HFFc6 (cell line): Measurements from ENCODE around the gene KIF1B. TPM values are rescaled to one million over a fixed set of nuclear protein-coding genes. Genes with fewer than 3 reads are reported as not detected.

Source experiments
- DNase-seq: peaks from one replicate; pipeline ENCODE4 v3.0.0-alpha.2; 2018
- H3K27ac Mint-ChIP-seq: 2 replicates; pipeline ENCODE4 v1.8.0; 2020; ENCODE audit warnings: mild to moderate bottlenecking, mixed read lengths
- H3K27me3 Mint-ChIP-seq: 2 replicates; pipeline ENCODE4 v1.8.0; 2021; ENCODE audit warnings: mild to moderate bottlenecking, moderate library complexity, mixed read lengths; ENCODE audit not compliant: insufficient read depth
- H3K36me3 Mint-ChIP-seq: 2 replicates; pipeline ENCODE4 v1.8.0; 2021; ENCODE audit warnings: low read depth, mixed read lengths
- H3K4me1 Mint-ChIP-seq: 2 replicates; pipeline ENCODE4 v1.8.0; 2020; ENCODE audit warnings: low read depth, mixed read lengths
- H3K4me3 Mint-ChIP-seq: 2 replicates; pipeline ENCODE4 v1.8.0; 2020; ENCODE audit warnings: mild to moderate bottlenecking, moderate library complexity, mixed read lengths
- H3K9me3 Mint-ChIP-seq: 2 replicates; pipeline ENCODE4 v1.8.0; 2020; ENCODE audit warnings: mild to moderate bottlenecking, mixed read lengths
- CTCF ChIP-seq: fragments of 200-600 bp; sonication (generic); IDR thresholded peaks from 2 replicates; pipeline ENCODE4 v1.5.0; 2021; ENCODE audit warnings: antibody characterized with exemption, mild to moderate bottlenecking
- total RNA-seq, 6 experiments: library from RNA; stranded (reverse); fragmentation: NEBNext Ultra II Directional; extraction: Animal tissue kit (Norgen Biotek cat#: 25700); gene quantifications; 2 replicates in 1 of 6; 3 replicates in 5 of 6; pipeline ENCODE4 v1.2.3, GENCODE V29; 2021

Gene KIF1B
- total RNA-seq, 6 experiments from 2014 or later = 35.2 to 41.6 (median 39.3) TPM

GRCh38 chr1:10178597-10179405 is 31.6 kb upstream of the KIF1B start:
- Mint-ChIP-seq H3K27me3 (peaks cover 1% of the 10 kb centered on the region; the same call in 1 of the 2 replicates), H3K4me3 (no peak overlapping the region), H3K9me3 (no peaks in the 10 kb centered on the region), H3K36me3 (peaks cover 28% of the 10 kb centered on the region), H3K4me1 (peaks cover 5% of the 10 kb centered on the region; the same call in 1 of the 2 replicates), H3K27ac (no peak overlapping the region)
- TF ChIP-seq CTCF = no peak
- no peak for DNase-seq

DNA sequence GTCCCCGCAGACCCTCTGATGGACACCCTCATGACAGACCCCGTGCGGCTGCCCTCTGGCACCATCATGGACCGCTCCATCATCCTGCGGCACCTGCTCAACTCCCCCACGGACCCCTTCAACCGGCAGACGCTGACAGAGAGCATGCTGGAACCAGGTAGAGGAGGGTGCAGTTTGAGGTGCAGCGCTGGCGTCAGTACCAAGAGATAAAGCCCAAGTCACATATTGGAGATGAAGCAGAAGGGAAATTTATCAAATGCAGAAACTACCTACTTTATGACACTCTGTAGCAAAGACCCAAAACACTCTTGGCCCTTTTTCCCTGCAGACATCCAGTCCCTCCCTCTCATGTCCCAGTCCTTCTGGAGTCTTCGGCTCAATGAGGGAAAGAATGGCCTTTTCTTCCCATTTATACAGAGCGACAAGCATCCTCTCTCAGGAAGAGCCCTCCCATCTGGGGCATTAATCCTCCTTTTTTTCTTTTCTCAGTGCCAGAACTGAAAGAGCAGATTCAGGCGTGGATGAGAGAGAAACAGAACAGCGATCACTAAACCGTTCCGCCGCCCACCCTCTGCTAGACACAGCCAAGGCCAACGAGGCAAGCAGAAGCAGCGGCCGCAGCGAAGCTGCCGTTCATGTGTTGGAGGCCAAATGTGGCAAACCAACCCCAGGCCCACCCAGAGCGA is 30.8 kb upstream of the KIF1B start:
- H3K27ac Mint-ChIP-seq = no peak overlapping the region
- TF ChIP-seq CTCF = no peak
- no peak for DNase-seq
- H3K36me3 Mint-ChIP-seq = peaks cover 31% of the 10 kb centered on the region
- H3K4me3 Mint-ChIP-seq = no peak overlapping the region
- peaks cover 5% of the 10 kb centered on the region; the same call in 1 of the 2 replicates for H3K4me1 Mint-ChIP-seq
- H3K27me3 Mint-ChIP-seq = peaks cover 1% of the 10 kb centered on the region; the same call in 1 of the 2 replicates
- no peaks in the 10 kb centered on the region for H3K9me3 Mint-ChIP-seq

DNA sequence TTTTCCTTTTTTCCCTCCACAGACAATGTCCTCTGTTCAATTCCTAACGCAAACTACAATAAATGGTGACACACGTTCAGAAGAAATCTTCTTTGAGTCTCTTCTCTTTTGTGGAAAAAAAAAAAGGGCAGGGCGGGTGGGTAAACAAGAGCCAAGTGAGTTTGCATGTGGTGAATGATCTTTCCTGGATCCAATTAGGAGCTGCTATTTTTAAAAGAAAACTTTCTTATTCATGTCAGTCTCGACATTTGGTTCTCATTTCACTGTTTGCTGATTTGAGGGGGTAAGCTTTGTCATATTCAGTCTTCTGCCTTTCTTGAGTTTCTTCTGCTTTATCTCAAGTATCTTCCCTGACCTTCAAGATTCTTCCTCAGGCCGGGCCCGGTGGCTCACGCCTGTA is 29.2 kb upstream of the KIF1B start:
- DNase-seq = no peak
- Mint-ChIP-seq H3K4me3 (no peak overlapping the region), H3K27ac (no peak overlapping the region), H3K4me1 (peaks cover 6% of the 10 kb centered on the region), H3K27me3 (peaks cover 1% of the 10 kb centered on the region; the same call in 1 of the 2 replicates), H3K36me3 (peaks cover 20% of the 10 kb centered on the region), H3K9me3 (no peaks in the 10 kb centered on the region)
- TF ChIP-seq CTCF = no peak

DNA sequence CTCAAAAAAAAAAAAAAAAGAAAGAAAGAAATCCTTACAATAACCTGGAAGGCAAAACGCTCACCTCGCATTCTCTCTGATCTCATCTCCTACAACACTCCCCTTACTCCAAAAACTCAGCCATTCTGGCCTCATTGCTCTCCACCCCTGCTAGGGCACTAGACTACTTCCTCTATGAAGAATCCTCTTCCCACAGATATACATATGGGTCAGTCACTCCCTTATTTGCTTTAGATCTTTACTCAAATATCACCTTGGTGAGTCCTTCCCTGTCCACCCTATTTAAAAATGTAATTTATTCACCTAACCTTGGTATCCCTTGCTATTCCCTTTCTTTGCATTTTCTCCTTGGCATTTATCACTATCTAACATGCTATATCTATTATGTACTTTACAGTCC is 24.6 kb upstream of the KIF1B start:
- Mint-ChIP-seq H3K4me3 (no peak overlapping the region), H3K36me3 (peaks cover 6% of the 10 kb centered on the region; the same call in 1 of the 2 replicates), H3K4me1 (peaks cover 10% of the 10 kb centered on the region), H3K27me3 (peaks cover 3% of the 10 kb centered on the region; the same call in 1 of the 2 replicates), H3K27ac (no peak overlapping the region), H3K9me3 (no peaks in the 10 kb centered on the region)
- no peak for DNase-seq
- TF ChIP-seq CTCF = no peak

DNA sequence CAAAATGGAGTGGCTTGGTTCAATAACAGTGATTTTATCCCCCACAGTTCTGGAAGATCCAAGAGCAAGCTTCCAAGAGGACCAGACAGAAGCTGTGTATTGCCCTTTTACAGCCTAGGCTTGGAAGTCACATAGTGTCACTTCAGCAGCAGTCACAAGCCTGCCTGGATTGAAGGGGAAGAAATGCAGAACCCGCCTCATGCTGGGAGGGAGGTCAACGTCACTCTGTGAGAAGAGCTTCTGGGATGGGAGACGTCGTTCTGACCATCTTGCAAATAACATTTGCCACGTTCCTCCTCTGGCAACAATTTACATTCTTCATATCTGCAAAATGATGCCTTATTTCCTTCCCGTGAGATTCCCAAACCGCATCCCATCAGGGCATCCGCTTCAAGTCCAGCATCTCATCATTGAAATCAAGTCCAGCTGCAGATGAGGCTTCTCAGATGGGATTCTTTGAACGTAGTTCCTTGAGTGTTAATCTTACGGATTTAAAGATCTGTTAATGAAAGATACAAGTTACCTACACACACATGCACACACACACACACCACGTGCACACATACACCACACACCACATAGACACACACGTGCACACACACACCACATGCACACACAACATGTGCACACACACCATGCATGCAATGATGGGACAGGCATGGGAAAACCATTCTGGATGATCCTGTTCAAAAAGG is 23.9 kb upstream of the KIF1B start:
- no peak for TF ChIP-seq CTCF
- peaks cover 10% of the 10 kb centered on the region for H3K4me1 Mint-ChIP-seq
- H3K27ac Mint-ChIP-seq = peak overlapping the region; percentile 22; the same call in 1 of the 2 replicates
- H3K9me3 Mint-ChIP-seq = no peaks in the 10 kb centered on the region
- H3K27me3 Mint-ChIP-seq = peaks cover 3% of the 10 kb centered on the region; the same call in 1 of the 2 replicates
- peak; percentile 6 for DNase-seq
- H3K36me3 Mint-ChIP-seq = peaks cover 6% of the 10 kb centered on the region; the same call in 1 of the 2 replicates
- peak overlapping the region; percentile 25 for H3K4me3 Mint-ChIP-seq
